Measurements from ENCODE around the gene CLTB.

CLTB gene

GRCh38 chr5:176379881-176380280, 36.5 kb downstream of the CLTB start:
- DNase-seq: no peak

DNA sequence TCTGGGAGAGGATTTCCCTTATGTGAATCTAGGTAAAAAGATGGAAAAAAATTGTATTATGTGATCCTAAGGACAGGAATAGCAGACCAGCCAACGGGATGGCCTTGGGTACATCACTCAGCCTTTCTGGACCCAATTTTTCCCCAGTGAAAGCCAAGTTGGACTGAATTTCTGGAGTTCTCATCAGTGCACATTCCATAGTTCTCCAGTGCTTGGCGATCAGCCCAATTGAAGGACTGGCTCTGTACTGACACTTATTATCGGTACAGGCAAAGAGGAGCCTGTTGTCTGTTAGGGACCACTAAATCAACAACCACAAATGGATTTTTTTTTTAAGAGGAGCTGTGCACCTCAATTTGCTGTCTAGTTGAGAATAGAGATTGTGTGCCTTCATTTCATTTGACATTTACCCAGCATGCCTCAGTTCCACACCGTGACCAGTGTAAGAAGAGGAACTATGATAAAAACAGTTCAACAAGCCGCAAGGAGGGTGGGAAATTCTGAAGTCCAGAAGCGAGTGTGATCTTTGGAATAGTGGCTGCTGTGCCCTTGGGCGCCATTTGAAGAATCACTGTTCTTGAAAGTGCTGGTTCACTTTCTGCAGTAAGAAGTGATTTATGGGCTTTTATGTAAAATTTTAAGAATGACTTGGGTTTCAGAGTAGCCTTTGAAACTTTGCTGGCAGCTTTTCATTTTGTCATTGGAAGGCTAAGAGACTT, 43.1 kb downstream of the CLTB start:
- DNase-seq: no peak

DNA sequence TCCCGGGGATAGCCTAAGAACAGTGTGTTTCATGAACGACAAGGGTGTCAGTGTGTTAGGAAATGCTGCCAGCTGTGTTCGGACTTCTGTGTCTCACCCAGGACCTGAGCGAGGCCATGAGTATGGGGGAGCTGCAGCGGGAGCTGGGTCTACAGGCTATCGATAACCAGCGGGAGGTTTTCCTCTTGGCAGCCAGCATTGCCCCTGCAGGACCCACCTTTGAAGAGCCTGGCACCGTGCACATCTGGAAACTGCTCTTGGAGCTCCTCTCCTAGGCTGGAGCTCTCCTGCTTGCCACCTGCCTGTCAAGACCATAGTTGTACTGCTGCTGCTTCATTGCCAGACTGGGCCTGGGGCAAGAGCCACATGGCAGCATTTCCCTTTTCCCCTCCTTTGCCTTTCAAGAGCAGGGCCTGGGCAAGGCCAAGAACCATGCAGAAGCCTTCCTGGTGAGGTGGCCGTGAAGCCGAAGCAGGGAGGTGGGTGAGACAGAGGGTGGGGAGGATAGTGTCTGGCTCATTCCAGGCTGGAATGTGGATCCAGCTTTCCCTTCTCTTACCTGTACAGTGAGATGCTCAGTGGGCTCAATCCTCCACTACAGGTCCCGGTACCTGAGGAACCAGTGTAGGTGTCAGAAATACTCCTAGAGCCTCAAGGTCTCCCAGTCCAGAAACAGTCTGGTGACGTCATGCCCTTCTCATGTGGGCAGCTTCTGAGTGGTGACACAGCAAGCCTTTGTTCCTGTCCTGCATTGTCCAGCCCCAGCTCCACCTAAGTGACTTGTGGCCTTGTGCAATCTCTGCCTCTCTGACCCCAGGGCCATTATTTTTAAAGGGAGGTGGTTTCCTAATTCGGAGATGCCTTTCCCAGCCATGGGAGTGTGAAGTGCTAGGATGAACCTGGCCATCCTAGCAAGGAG, 44.5 kb downstream of the CLTB start:
- no peak for DNase-seq

DNA sequence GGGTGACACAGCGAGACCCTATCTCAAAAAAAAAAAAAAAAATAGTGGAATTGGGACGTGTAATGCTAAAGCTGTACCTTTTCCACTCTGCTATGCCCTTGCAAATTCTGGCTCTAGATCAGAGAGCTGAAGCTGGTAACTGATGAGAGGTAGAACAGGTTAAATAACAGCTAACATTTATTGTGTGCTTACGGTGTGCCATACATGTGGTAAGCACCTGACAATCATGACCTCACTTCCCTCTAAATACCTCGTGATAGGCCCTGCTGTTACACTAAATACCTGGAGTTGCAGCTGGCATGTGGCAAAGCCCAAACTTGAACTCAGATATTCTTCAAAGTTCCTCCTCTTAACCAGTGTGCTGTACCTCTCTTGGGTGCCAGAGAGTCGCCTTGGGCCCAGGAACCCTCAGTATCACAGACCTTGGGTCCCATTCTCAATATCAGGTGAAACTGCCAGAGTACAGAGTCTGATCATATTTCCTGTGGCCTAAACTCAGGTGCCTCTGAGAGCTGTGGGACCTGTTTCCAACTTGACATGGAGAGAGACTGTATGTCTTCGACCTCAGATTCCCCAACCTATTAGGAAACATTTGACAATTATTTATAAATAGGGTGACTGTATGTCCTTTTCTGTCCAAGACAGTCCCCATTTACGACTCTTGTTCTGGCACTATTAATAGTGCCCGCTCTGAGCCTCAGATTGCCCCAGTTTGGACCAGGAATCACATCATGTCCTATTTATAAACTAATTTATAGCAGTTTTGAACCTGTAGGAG, 46.2 kb downstream of the CLTB start:
- DNase-seq: no peak

GRCh38 chr5:176368726-176369125, 47.6 kb downstream of the CLTB start:
- no peak for DNase-seq

DNA sequence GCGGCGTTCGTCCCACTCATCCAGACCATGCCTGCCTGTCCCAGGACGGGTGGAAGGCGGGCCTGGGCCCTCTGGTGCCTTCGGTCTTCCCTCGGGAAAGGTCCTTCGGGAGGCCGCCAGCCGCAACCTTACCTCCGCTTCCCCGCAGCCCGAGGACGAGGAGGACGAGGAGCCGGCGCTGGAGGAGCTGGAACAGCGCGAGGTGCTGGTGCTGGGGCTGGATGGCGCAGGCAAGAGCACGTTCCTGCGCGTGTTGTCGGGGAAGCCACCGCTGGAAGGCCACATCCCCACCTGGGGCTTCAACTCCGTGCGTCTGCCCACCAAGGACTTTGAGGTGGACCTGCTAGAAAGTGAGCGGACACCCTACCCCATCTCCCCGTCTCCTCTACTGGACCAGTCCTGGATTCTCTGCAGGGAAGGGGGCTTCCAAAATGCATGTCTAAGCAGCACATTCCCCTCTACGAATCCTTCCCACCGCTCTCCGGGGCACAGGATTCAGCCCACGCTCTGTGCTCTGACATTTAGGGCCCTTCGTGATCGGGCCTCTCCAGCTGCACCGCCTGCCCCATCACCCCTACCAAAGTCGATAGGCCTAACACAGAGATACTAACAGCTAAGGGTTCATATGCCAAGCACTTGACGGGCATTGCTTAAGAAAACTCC, 50.0 kb downstream of the CLTB start:
- no peak for DNase-seq

- DNase-seq: peak; percentile 69
These were observed 50.7 kb downstream of the CLTB start, which contains the start of gene ARL10 for GRCh38 chr5:176365351-176366231. ARL10 (plus strand) TSS chr5:176365487; CDS start chr5:176365564, 77 bp downstream.

DNA sequence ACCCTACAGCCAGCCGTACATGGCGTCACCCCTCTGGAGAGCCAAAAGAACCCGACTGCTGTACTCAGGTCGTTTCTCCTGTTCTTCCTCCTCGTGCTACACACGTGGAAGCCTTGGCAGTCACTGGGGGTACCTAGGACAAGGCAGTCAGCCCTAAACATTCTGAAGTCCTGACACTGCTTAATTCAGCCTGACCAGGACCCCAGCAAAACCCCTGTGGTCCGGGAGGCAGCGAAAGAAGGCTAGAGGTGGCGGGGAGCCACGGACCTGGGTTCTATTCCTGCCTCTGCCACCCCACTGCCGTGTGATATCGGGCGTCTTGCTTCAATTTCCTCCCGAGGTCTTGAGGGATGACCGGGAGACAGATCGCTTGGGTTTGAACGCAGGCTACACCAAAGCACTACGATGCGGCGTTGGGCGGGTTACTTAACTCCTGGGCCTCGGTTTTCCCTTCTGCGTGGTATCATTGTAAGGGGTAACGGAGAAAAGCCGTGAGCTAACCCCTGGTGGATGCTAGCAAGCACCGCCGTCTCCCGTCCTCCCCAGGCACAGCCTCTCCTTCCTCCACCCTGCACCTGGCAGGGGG, 51.5 kb downstream of the CLTB start:
- no peak for DNase-seq

DNA sequence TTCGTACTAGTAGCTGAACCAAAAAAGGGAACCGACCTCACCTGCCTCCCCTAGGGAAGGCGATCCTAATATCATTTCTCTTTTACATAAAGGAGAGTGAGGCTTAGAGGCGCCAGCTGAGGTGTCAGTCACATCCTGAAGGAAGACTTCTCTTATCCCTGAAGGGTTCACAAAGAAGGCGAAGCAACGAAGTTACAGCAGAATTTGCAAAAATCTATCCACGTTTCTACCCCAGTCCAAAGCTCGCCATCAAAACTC, 54.2 kb downstream of the CLTB start:
- DNase-seq: no peak

DNA sequence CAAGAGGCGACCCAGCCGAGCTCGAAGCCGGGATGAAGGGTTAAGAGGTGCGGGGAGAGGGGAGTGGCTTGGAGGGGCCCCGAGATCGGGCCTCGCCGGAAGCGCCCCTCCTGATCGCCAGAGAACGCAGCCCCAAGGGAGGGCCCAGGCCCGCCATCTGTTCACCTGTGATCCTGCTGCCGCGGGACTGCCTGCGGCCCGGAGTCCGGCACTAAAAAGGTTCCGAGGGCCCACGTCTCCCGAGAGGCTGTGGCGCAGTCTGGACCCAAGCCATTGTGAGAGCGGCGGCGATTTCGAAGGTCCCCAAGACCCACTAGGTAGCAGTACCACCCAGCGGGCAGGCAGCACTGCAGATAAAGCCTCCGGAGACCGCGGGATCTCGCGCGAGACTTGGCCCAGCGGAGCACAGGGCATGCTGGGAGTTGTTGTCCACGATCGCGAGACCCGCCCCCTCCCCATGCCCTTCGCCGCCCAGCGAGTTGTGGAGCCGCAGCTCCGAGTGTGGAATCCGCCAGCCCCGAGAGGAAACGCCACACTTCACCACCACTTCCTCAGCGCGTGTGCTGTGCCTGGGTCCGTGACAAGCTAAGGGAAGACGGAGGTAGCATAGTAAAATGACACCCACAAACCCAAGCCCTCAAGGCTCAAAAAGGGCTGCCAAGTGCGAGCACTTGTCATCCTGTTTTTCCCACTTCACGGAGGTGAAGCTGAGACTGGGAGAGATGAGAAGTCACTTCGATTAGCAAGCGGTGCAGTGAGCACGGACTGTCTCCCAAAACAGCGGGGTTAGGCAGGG, 54.7 kb downstream of the CLTB start, which contains the start of gene KIAA1191:
Gene KIAA1191, minus strand, starts transcription at position 328 of the 796 bp plus-strand sequence. CDS start 2,256 bp downstream, outside the sequence.
- DNase-seq: peak; percentile 94

DNA sequence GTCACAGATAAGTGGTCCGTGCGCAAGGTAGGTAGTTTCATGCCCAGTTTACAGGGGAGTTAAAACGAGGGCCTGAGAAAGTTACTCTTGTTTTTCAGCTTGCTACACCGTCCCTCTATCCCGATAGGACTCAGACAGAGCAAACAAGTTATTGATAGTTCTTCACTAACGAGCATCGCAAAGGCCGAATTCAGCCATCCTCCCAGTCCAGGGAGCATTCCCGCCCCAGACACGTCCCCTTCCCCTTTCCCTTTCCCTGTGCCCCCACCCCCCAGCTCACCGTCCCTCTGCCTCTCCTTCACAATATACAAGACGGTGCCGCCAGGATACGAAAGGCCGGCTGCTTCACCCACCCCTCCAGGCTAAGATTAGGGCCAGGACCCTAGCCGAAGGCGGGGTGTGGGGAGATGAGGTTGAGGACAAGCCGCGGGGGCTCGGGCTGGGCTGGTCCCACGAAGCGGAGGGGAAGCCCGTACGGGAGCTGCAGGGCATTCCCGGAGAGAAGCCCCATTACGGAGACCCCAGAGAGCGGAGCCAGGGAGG, 55.4 kb downstream of the CLTB start:
- no peak for DNase-seq

- DNase-seq: no peak
These were observed 56.7 kb downstream of the CLTB start for GRCh38 chr5:176359658-176360057.

DNA sequence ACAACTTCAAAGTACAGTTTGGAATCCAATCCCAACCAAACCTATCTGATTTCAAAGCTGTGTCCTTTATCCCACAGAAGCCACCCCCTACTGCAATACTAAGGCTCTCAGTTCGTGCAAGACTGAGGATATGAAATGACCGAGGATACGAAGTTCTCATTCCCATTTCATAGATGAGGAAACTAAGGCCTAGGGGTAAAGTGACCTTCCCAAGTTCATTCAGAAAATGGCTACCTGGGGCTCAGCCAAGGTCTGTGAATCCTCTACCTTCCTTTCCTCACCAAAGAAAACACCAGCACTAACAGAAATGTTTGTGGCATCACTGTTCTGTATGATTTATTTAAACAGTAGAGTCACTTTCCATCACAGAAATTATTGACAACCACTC, 60.2 kb downstream of the CLTB start:
- no peak for DNase-seq

- DNase-seq: no peak
These were observed 60.8 kb downstream of the CLTB start for GRCh38 chr5:176355400-176356178.

- DNase-seq: no peak
These were observed 62.8 kb downstream of the CLTB start for GRCh38 chr5:176353533-176353932.

- no peak for DNase-seq
These were observed 64.0 kb downstream of the CLTB start for GRCh38 chr5:176352116-176352878.

DNA sequence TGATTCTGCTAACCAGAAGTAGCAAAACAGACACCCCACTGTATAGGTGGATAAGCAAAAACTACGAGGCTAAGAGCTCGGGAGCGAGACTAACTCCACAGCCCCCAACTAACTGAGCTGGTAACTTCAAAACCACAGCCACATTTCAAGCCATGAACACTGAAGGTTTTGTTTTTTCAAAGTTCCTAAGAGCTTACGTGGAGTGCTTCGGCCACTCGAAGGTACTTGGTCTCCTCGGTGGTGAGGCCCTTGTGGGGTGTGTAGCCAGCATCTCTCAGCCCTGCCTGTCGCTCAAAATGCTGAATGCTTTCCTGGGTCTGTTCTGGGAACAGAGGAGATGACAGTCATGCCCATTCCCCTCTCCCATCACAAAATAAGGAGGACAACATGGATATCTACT, 65.9 kb downstream of the CLTB start:
- DNase-seq: no peak

DNA sequence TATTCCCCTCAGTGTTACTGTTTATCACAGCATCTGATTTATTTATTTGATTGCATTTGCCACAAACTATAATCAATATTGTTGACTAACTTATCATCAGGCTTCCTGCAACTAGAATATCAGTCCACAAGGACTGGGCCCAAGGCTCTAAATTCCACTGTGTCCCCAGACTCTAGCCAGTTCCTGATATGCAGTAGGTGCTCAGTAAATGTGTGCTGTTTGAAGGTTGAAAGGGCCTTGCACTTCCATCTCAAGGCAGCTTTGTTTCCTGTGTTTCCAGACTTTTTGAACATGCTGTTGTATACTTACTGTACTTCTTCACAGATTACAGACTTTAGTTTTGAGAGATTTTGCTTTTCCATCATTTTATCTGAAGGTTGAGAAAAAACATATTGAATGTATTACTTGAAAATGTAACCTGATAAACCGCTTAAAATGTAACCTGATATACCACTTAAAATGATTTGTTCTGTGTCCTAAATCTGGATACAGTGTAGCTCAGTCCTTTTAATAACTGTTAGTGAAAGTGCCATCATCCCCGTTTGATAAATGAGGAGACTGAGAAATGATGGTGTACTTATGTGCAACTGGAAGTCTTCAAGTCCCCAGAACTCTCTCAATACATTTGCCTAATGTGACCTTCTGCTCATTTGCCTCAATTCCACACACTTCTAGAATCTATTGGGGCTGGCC, 73.4 kb downstream of the CLTB start:
- DNase-seq: no peak

All from activated naive CD4-positive, alpha-beta T cell treated with anti-CD3 and anti-CD28 coated beads, Interleukin-2, amount 50 U/mL, for 16 hours (primary cell).